Measurements from ENCODE around the gene CCDC121.

The CCDC121 gene, protein sequence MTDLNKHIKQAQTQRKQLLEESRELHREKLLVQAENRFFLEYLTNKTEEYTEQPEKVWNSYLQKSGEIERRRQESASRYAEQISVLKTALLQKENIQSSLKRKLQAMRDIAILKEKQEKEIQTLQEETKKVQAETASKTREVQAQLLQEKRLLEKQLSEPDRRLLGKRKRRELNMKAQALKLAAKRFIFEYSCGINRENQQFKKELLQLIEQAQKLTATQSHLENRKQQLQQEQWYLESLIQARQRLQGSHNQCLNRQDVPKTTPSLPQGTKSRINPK

DNA sequence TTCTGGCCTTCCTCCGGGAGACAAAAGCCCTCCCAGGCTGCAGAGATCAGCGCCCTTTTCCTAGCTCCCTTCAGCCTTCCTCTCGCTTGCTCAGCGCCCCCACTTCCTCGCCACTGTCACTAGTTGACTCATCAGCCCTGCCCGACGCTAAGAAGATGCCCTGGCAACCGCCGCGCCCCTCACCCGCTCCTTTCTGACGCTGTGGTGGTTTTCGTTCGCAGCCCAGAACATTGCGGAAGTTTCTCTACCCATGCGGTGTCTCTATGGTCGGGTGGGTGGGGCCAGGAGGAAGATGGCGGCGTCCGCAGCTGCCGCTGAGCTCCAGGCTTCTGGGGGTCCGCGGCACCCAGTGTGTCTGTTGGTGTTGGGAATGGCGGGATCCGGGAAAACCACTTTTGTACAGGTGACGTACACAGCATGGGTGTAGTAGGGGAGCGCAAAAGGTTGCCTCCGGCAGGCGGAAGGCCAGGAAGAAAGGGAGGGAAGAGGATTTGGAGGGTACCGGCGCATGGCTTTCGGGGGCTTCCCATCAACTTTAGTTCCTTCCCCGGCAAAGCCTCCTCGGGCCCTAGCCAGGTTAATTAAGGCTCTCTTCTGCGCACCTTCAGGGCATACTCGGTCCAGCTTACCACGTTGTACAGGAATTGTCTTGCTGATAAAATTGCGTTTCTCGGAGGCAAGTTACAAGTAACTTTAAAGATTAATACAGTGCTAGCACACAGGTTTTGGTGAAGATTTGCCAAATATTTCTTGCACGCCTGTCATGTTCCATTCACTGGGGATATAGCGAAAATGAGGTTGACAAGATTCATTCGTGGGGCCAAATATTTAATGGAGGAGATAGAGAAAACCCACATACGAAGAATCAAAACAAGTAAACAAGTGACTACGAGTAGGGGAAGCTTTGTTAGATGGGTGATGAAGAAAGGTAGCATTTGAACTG lies at the start of gene CCDC121, which contains the start of gene GPN1:
Gene CCDC121 (minus strand): TSS at position 246 of the 943 bp plus-strand sequence. CDS start 1,213 bp downstream, outside the sequence.
Gene GPN1 (plus strand): TSS at position 284 of the 943 bp plus-strand sequence. CDS start 9 bp downstream, at position 293.
- peak; percentile 93 for DNase-seq

DNA sequence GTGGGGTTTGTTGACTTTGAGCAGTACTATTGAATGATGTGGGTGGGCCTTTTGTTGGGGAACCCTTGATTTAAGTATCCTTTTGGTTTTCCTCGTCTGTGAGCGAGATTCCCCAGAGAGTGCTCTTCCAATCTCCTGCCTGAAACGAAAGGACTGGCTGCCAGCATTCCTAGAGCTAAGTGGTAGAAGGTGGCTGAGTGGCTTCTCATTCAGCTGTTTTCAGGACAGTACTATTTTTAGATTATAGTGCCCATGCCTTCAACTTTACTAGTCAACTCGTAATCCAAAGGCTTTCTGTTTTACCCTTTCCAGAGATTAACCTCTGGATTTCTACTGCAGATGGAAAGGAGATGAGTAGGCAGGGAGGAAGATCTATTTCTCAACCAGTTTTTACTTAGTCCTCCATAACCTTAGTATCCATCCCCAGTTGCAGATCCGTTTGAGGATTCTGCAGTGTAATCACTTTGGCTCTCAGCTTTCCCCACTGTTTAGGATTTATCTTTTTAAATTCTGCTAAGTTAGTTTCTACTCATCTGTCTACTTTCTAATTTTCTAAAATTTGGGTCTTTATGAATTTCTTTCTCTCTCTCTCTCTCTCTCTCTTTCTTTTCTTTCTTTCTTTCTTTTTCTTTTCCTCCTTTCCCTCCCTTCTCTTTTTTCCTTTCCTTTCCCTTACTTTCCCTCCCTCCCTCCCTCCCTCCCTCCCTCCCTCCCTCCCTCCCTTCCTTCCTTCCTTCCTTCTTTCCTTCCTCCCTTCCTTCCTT lies 44.1 kb upstream of the CCDC121 start:
- DNase-seq = no peak

DNA sequence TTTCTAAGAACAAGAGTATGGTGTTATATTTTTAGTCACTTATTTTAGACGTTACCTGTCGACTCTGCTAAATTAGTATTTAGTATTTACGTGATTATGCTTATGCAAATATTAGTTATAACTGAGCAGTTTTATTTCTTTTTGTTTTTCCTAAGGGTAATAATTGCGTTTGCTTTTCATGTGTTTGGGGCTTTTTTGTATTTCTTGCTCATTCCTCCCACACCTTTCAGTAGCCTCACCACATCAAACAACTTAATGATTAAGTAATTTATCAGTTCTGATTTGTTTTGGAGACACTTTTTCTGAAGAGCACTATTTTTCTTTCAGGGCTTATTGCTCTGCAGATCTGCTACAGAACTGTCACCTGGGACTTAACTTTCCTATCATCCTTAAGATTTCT lies 42.4 kb upstream of the CCDC121 start:
- DNase-seq = no peak

DNA sequence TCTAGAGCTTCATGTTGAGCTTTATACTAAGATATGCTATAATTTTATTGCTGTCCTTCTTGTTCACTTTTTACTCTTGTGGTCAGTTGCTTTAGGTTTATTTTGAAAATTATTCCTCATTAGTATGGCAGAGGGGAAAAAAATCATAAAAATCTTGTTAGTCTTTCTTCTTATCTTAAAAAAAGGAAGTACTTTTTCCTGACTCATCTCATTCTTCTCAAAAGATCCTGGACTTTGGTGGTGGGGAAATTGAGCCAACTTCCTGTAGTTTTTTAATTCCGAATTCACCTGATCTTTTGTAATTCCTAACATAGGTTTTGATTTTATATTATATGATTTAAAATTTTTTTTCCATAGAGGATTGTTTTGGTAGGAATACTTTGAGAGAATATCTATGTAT lies 38.6 kb upstream of the CCDC121 start:
- no peak for DNase-seq

DNA sequence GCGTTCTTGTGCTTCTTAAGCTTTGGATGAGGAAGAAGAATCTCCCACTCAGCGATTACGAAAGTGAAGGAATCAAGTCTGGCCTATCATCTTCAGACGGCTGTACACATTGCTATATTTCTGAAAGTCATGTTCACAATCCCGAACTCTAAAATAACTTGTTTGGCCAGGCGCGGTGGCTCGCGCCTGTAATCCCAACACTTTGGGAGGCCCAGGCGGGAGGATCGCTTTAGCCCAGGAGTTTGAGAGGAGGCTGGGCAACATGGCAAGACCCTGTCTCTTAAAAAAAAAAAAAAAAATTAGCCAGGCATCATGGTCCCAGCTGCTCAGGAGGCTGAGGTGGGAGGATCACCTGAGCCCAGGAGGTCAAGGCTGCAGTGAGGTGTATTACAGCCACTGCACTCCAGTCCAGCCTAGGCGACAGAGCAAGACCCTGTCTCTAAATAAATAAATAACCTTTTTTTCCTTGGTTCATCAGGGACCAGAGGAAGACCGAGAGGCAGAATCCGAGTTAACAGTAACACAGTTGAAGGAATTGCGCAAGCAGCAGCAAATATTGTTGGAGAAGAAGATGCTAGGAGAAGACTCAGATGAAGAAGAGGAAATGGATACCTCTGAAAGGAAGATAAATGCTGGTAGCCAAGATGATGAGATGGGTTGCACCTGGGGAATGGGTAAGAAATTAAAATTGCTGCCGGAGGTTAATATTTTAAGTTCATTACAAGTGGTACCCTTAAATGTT lies 36.0 kb upstream of the CCDC121 start:
- DNase-seq = no peak

DNA sequence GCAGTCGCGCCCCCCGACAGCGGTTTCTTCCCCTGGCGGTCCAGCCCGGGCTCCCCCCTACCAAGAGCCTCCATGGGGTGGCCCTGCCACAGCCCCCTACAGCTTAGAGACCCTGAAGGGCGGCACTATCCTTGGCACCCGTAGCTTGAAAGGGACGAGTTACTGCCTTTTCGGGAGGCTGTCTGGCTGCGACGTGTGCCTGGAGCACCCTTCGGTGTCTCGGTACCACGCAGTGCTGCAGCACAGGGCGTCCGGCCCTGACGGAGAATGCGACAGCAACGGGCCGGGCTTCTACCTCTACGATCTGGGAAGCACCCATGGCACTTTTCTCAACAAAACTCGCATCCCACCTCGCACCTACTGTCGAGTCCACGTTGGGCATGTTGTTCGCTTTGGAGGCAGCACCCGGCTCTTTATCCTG lies 35.4 kb upstream of the CCDC121 start:
- no peak for DNase-seq

DNA sequence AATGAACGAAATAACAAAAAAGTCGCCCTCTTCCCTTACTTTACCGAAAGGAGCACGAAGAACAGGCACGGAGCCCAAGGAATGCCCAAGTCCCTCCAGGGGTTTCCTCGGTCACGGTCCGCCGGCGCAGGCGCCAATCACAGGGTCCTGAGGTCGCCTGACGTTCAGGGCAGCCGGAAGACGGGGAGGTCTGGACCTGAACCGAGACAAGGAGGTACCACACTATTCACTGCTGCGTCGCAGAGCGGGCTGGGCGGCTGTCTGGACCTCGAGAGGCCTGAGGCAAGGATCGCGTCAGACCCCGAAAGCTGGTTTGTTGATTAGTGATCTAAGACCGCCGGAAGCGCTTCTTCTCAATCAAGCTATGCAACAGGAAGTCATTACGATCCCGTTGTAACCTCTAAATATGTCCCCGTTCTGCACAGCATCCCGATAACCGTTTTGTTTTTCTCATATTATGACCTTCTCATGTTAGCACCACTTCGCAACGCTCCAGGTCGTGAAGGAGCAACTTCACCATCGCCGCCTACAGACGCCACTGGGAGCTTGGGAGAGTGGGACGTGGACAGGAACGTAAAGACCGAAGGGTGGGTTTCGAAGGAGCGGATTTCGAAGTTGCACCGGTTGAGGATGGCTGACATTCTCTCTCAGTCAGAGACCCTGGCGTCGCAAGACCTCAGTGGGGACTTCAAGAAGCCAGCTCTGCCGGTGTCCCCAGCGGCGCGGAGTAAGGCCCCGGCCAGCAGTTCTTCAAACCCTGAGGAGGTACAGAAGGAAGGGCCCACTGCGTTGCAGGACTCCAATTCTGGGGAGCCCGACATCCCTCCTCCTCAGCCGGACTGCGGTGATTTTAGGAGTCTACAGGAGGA lies 34.7 kb upstream of the CCDC121 start, which contains the start of the genes SLC4A1AP and SUPT7L:
Gene SLC4A1AP (plus strand): TSS at position 605 of the 869 bp plus-strand sequence. CDS start 26 bp downstream, at position 631.
Gene SUPT7L (minus strand): TSS at position 330 of the 869 bp plus-strand sequence. CDS start 1,422 bp downstream, outside the sequence.
- peak; percentile 83 for DNase-seq

DNA sequence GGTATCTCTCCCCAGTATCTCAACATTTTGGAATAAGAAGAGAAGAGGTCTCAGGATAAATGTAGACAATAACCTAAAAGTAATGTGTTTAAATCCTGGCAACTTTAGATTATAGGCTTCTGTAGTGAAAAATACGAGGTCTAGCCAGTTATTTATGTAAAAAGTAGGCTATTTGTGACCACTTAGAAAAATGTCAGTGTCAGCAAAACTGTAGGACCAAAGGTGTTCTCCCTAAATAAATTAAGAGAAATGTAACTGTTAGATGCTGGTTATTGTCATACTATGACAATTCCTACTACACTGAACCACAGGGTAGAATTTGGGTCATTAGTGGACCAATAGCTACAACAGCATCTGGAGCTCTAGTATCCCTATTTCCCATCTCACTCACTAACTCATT lies 32.6 kb upstream of the CCDC121 start:
- DNase-seq = no peak

DNA sequence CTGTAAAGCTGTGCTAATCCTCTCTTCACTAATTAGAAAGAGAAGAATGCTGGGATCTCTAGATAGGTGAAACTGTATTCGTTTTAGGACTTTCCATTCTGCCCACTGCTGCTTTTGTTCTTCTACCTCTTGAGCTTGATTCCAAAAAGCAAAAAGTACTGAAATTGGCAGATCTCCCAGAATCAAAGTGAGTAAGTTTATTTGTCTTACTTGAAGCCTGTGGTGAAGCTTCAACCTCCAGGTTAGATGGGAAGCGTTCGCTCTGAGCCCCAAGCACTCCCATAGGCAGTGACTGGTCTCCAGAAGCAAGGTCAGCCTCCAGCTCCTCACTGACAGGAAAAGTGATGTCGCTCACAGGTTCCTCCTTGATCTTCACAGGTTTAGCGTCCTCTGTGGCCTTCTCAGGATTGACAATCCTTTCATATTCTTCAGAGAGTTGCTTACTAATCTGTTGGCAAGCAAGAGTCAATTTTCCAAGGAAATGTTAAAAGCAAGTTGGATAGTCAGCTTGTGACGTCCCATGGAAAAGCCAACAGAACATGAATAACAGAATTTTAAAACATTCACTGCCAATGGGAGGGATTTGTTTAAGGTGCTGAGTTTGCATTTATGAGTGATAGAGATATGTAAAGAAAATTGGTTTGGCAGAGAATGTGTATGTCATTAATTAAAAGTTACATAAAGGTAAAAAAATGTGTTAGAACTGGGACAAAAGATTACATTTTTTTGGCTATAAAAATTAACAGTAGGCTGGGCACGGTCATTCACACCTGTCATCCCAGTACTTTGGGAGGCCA lies 26.5 kb upstream of the CCDC121 start:
- no peak for DNase-seq

DNA sequence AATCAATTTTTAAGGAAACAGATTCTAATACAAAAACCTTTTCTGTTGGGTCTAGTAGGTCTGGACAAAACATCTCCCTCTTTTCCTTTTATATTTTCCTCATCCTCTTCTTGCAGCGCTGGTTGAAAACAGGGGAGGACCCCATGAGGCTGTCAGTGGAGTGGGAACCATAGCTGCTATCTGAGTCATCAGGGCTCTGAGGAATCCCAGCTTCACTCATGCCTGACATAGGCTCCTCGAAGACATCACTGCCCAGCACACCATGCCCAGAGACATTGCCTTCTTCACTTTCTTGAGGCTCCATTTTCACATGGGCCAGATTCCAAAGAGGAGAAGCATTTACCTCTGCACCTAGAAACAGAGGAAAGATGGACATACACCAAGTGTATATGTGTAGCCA lies 24.6 kb upstream of the CCDC121 start:
- no peak for DNase-seq

DNA sequence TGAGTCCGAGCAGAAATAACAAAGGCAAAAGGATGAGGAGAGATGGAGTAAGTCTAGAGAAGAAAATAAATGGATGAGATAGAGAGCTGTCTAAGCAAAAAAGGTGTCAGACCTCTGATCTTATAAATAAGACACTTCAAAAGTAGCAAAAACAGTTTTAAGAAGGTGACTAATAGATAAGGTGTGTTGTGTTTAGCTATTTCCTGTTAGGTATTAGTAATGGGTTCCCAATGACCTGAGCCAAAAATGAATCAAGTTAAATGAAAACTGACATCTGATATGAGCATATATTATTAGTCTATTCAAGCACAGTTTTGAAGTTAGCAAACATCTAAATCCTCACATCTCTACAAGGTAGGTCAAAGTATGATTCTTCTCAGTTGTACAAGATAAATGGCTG lies 24.0 kb upstream of the CCDC121 start:
- DNase-seq = no peak

DNA sequence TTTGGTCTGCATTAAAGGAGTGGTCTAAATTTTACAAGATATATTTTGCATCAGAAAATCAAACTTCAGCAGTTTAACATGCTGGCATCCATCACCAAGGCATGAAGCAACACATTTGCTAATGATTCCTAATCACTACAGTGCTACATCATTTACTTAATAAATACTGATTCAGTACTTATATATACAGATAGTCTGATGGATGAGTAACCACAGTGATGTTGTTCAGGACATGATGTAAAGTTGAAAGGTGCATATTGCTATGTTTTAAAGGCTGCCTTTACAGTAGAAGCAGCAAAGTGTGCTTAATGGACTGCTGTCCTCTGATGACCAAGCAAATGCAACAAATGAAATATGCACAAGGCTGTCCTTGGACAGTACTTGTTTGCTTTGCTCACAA lies 23.5 kb upstream of the CCDC121 start:
- no peak for DNase-seq

DNA sequence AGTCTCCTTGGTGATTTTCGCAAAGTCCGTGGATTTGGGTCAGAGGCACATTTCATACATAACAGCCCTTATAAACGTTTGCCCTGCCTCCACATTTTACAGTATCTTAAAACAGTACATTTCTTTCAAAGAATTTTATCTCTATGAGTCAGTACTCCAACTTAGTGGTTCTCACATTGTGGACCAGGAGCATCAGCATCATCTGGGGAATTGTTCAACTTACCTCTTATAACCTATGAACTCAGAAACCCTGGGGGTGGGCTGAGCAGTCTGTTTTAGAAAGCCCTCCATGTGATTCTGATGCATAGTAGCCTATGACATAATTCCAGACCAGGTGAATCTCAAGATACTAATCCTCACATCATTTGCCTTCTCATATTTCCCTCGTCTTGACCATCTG lies 22.2 kb upstream of the CCDC121 start:
- DNase-seq = no peak

DNA sequence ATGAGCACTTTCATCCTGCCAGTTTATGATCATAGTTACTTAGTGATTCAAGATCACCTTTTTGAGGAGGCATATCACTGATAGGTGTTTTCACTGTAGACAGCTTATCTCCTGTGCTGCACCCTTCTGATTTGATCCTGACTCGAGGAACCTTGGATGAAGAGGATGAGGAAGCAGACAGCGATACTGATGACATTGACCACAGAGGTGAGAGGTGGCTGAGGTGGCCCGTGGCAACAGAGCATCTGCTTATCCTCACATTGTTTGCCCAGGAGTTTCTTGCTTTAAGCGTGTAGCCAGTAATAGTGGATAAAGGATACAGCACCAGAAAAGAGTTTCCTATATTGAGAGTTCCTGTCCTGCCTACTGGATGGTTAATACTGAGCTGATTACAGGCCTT lies 18.9 kb upstream of the CCDC121 start:
- no peak for DNase-seq

DNA sequence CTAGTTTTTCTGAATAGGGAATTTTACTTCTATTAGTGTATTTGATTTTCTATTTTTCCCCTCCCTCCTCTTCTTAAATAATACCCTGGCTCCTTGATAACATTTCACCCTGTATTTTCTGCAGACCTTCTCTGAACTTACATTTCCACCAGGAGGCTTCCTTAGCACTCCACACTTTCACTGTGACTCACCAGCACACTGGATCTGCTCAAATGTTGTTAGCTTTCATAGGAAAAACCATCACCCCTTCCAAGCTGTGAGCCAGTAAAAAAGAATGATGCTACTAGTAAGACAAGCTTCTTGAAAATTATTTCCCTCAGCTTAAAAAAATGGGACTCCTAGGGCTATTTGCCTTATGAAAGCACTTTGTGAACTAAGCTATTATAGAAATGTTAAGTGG lies 18.5 kb upstream of the CCDC121 start:
- no peak for DNase-seq

DNA sequence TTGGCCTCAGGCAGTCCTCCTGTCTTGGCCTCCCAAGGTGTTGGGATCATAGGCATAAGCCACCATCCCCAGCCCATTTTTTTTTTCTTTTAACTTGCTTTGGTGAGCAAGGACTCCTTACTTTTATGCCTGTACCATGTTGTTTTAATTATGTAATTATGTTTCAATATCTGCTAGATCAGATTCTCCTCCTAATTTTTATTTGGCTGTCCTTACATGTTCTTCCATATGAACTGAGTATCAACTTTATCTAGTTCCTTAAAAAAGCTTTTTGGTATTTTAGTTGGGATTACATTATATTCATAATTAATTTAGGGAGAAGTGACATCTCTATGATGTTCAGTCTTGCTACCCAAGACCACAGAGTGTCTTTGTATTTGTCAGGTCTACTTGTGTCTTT lies 16.4 kb upstream of the CCDC121 start:
- DNase-seq = no peak

DNA sequence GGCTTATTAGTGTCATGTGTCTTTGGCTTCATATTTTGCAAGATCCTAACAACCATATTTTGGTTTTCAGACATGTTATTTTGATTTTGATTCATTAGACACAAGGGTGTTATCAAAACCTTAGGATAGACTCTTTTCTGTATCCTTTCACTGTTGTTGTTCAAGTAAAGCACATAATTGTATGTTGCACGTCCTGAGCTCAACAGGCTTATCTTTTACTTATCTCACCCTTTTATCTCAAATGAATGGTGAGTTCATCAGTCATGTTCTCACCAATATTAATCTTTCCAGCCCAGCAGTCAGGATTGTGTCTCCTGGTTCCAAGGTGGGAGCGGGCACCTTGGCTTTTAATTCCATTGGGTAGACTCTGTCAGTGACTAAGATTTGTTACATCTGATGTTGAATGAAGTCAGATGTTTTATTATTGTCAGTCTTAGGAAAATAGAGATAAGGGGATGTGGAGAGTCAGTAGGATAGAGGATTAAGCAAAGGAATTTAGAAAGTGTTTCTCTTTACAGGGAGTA lies 12.0 kb upstream of the CCDC121 start:
- no peak for DNase-seq

DNA sequence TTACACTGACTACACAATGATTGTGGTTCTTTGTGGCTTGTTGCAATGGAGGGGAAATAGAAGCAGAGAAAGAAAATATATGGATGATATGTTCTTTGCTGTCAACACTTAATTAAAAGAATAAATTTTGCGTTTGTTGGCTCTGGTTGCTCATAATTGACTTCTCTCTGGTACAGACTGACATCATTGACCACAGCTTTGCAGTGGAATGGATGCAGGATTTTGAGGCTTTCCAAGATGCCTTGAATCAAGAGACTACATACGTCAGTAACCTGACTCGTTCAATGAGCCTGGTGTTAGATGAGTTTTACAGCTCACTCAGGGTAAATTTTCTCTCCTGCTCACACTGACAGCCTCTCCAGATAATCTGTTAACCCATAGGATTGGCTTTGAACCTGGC lies 9.9 kb upstream of the CCDC121 start:
- no peak for DNase-seq

DNA sequence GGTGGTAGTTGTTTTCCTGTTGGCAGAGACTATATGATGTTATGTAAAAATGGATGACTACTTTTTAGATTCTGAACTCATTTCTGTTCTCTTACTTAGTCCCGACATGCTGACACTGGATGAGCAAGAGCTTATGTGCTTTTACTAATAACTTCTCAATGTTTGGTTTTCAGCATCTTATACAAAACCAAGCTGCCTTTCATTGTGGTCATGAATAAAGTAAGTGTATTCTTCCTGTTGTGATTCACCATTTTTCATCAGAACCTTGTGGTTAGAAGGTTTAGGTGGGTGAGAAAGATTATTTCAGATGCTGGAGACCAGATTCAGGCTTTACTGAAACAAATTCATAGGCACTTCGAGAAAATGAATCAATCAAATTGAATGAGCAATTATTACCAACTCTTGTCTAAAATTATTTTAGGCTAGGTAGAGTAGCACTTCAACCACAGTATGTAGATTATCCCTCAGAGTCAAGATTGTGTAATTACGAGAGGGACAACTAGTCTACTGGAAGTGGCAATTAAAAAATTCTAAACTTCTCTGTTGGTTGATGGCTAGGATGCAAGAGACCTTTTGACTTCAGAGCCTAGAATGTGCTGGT lies 9.3 kb upstream of the CCDC121 start:
- DNase-seq = peak; percentile 15

DNA sequence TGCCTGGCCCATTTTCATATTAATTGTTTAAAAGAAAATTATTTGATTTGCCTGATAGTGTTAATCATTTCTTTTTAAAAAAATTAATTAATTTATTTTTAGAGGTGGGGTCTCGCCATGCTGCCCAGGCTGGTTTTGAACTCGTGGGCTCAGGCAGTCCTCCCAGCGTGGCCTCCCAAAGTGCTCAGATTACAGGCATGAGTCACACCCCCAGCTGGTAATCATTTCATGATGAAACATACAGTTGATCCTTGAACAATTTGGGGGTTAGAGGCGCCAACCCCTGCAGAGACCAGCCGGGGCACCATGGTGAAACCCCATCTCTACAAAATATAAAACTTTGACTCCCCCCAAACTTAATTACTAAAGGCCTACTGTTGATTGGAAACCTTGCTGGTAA lies 8.0 kb upstream of the CCDC121 start:
- no peak for DNase-seq
